ENCODE measurements around the gene MS4A8.
A peak's percentile ranks its signal among the peaks of the same experiment; 100 is the strongest.
"Not testable (repeated sequence)": the region's sequence is repeated elsewhere in the genome, so short reads cannot be mapped to it uniquely, and the experiment has no call there.

MS4A8 gene

GRCh38 chr11:60699284-60699691 lies at the start of gene MS4A8:
Gene MS4A8 (plus strand): TSS chr11:60699612. CDS start chr11:60700861, 1,249 bp downstream.
- no peak for DNase-seq (ENCODE audit: low read depth)

- DNase-seq (ENCODE audit: low read depth): no peak
These were observed 41.5 kb upstream of the MS4A8 start for GRCh38 chr11:60657888-60658287.

- DNase-seq (ENCODE audit: low read depth): no peak
These were observed 41.0 kb upstream of the MS4A8 start for GRCh38 chr11:60658409-60658808.

GRCh38 chr11:60672255-60672654 lies 27.2 kb upstream of the MS4A8 start:
- DNase-seq (ENCODE audit: low read depth): no peak

- not testable (repeated sequence) for DNase-seq (ENCODE audit: low read depth)
These were observed 21.2 kb upstream of the MS4A8 start for GRCh38 chr11:60678231-60678630.

GRCh38 chr11:60679879-60680278 lies 19.5 kb upstream of the MS4A8 start:
- DNase-seq (ENCODE audit: low read depth): no peak

- no peak for DNase-seq (ENCODE audit: low read depth)
These were observed 18.8 kb upstream of the MS4A8 start for GRCh38 chr11:60680455-60681119.

- not testable (repeated sequence) for DNase-seq (ENCODE audit: low read depth)
These were observed 14.9 kb upstream of the MS4A8 start for GRCh38 chr11:60684541-60684848.

GRCh38 chr11:60691661-60692060 lies 7.8 kb upstream of the MS4A8 start:
- no peak for DNase-seq (ENCODE audit: low read depth)

GRCh38 chr11:60699936-60700335 lies 524 bp downstream of the MS4A8 start:
- no peak for DNase-seq (ENCODE audit: low read depth)

GRCh38 chr11:60700689-60701468 lies 1.5 kb downstream of the MS4A8 start:
- DNase-seq (ENCODE audit: low read depth): peak; percentile 2

- no peak for DNase-seq (ENCODE audit: low read depth)
These were observed 2.0 kb downstream of the MS4A8 start for GRCh38 chr11:60701469-60701818.

- no peak for DNase-seq (ENCODE audit: low read depth)
These were observed 4.0 kb downstream of the MS4A8 start for GRCh38 chr11:60703374-60703773.

GRCh38 chr11:60705895-60706294 lies 6.5 kb downstream of the MS4A8 start:
- DNase-seq (ENCODE audit: low read depth): no peak

- DNase-seq (ENCODE audit: low read depth): no peak
These were observed 7.5 kb downstream of the MS4A8 start for GRCh38 chr11:60706931-60707330.

GRCh38 chr11:60710482-60710881 lies 11.1 kb downstream of the MS4A8 start:
- no peak for DNase-seq (ENCODE audit: low read depth)

- DNase-seq (ENCODE audit: low read depth): no peak
These were observed 11.9 kb downstream of the MS4A8 start for GRCh38 chr11:60711276-60711675.

GRCh38 chr11:60713423-60713822 lies 14.0 kb downstream of the MS4A8 start:
- not testable (repeated sequence) for DNase-seq (ENCODE audit: low read depth)

GRCh38 chr11:60717956-60718355 lies 18.5 kb downstream of the MS4A8 start:
- DNase-seq (ENCODE audit: low read depth): no peak

- no peak for DNase-seq (ENCODE audit: low read depth)
These were observed 19.3 kb downstream of the MS4A8 start for GRCh38 chr11:60718524-60719316.

- no peak for DNase-seq (ENCODE audit: low read depth)
These were observed 20.0 kb downstream of the MS4A8 start for GRCh38 chr11:60719391-60719790.

- no peak for DNase-seq (ENCODE audit: low read depth)
These were observed 21.0 kb downstream of the MS4A8 start for GRCh38 chr11:60720460-60720859.

- no peak for DNase-seq (ENCODE audit: low read depth)
These were observed 25.0 kb downstream of the MS4A8 start, which contains the start of gene MS4A18 for GRCh38 chr11:60724420-60724819. Gene MS4A18 (plus strand): TSS chr11:60724720.
